ENCODE data around the gene PRDX5.

PRDX5 gene

DNA sequence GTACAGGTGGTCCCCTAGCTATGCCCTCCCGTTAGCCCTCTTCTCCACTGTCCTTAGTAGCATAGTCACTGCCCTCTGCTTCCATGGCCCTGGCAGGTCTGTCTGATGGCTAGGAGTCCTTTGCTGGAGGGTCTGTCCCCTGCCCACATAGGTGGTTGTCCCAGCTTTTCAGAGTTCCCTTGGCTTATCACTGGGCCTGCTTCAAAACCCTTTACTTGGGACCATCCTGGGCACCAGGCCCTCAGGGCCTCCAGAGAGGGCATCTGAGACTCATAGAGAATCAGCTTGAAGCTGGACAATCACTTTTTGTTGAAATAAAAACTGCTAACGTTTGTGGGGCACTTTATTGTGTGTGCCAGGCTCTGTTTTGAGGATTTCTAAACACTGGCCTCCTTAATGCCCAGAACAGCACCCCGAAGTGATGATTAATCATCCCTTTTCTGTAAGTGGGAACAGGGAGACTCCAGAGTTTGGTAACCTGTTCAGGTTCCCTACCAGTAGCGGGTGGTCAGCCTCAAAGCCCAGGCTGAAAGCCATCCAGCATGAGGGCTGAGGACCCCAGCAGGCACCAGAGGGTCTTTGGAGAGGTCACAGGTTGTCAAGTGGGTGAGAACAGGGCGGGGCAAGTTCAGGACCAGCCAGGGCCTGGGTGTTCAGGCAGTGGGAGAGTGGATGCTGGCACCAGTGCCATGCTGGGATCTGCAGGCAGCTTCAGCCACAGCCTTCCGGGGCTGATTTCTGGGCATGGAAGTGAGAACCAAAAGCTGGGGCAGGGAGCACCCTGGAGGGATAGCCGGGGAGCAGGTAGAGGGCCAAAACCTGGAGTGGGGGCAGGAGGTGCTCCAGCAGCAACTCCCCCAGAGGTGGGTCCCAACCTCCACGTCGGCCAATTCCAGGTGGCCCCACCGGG lies 27.3 kb upstream of the PRDX5 start:
- no peak for DNase-seq

DNA sequence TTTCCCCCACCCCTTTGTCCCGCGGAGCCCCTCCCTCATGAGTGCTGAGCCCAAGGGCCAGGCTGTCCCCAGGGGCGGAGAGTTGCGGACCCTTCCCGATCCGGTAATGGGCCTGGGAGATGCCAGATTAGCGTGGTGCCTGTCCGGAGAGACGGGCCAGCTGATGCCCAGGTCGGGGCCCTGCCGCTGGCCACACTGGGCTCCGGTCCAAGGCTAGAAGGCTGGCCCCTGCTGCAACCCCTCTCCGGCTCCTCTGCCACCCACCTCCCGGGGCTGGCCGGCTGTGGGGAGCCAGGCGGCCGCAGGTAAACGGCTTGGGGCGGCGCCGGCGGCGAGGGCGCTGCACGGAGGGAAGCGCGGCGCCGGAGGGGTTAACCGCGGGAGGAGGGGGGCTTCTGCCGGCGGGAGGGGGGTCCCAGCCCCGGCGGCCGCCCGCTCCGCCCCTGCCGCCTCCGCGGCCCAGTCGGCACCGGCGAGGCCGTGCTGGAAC lies 26.6 kb upstream of the PRDX5 start, which contains the start of gene KCNK4:
KCNK4 (plus strand) TSS at position 41 of the 490 bp plus-strand sequence. CDS start 1,717 bp downstream, outside the sequence.
- DNase-seq, result no peak

DNA sequence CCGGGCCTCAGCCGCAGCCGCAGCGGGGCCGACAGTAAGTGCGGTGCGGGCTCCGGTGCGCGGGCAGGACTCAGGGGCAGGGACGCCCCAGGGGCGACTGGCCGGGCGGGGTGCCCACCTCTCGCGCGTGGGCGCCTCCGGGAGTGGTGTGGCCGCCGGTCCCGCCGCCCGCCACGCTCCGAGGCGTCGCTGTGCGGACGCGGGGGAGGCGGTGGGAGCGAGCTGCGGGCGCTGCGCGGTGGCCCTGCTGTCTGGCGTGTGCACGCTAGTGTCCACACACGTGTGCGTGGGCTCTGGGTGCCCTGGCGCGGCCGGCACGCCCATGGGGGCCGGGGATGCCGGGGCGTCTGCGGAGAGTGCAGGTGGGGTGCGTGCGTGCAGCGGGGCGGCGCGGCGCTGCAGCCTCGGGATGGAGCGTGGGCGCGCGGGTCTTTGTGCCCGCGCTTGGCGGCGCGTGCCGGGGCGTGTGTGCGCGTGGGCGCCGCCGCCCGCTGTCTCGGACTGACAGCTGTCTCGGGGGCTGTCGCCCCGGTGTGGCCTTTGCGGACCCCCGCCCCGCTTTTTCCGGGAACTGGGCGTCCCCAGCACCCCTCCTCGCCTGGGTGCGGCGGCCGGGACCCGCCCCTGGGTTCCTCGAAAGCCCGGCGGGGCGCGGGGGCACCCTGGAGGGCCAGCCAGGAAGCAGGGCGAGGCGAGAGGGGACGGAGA lies 26.0 kb upstream of the PRDX5 start:
- DNase-seq, result no peak

DNA sequence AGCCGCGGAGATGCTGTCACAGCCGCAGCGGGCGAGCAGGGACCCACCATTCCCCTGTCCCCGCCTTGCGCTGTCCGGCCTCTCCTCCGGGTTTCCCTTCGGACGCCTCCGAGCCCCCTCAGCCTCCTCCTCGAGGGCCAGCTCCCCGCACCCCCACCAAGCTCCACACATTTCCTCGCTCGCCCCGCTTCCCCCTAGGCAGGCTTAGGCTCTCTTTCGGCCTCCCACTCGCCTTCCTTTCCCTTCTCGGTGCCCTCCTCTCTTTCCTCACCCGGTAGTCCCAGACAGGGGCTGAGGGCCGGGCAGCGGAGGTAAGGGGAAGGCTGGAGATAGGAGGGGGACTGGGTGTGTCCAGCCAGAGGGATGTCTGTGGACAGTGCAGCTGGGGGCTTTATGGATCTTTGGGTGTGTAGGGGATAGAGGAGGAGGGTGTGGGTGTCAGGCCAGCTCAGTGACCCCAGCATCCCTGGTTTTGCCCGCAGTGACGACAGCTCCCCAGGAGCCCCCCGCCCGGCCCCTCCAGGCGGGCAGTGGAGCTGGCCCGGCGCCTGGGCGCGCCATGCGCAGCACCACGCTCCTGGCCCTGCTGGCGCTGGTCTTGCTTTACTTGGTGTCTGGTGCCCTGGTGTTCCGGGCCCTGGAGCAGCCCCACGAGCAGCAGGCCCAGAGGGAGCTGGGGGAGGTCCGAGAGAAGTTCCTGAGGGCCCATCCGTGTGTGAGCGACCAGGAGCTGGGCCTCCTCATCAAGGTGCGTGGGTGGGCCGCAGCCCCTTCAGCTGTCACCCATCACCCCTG lies 25.3 kb upstream of the PRDX5 start:
- no peak for DNase-seq

DNA sequence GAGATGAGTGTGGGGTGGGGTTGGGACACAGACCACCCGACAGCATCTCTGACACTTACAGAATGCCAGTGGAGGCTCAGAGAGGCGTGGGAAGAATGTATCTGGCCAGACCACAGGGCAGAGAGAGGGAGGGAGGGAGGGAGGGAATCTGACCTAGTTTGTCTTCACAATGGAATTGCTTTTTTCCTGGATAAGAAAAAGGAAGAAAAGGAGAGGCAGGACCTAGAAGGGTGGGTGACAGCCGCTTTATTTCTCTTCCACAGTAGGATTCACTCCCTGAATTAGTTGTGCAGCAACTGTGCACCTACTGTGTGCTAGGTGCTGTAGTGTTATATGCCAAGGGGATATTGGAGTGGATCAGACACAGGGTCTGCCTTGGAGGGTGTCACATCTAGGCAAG lies 23.1 kb upstream of the PRDX5 start:
- no peak for DNase-seq

DNA sequence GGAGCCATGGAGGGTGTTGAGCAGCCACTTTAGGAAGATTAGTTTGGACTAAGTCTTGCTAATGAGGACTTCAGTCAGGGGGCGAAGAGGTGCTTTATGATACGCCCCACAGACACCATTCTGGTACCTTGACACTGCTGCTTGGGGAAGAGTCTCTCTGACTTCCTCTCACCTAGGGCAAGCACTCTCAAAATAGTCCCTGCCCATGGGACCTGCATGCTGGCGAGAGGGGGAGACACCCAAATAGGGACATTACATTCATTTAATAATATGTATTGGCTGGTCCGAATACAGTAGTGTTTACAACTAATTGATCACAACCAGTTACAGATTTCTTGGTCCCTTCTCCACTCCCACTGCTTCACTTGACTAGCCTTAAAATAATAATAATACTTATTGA lies 22.2 kb upstream of the PRDX5 start:
- DNase-seq, result no peak

DNA sequence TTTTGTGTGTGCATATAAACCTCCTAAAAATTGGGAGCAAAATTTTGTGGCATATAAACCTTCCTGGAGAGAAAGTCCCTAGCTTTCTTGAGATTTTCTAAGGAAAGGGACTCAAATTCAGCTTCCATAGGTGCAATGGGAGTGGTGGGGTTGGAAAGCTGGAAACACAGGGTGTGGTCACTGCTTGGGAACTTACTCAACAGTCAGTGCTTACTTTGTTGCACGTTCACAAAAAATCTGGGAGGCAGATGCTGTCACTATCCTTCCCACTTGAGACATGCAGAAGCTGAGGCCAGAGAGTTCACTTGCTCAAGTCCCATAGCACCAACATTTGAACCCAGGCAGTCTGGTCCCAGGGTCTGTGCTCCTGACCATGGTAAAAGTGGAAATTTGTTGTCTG lies 21.7 kb upstream of the PRDX5 start:
- DNase-seq, result no peak

DNA sequence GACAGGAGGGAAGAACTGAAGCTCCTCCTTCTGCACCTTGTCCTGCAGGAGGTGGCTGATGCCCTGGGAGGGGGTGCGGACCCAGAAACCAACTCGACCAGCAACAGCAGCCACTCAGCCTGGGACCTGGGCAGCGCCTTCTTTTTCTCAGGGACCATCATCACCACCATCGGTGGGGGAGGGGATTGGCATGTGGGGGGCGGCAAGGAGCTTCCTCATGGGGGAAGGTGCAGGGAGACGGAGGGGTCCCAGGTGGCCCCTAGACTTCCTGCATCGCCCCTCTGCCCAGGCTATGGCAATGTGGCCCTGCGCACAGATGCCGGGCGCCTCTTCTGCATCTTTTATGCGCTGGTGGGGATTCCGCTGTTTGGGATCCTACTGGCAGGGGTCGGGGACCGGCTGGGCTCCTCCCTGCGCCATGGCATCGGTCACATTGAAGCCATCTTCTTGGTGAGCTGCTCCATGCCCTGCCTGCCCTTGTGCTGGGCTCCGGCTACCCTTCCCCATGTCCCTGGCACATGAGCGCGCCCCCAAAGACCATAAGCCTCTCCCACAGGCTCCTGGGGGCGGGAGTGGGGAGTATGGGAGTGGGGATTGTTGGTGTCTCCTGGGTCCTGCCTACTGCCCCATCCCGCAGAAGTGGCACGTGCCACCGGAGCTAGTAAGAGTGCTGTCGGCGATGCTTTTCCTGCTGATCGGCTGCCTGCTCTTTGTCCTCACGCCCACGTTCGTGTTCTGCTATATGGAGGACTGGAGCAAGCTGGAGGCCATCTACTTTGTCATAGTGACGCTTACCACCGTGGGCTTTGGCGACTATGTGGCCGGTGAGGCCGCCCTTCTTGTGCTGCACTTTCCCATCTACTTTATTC lies 20.9 kb upstream of the PRDX5 start:
- DNase-seq, result no peak

DNA sequence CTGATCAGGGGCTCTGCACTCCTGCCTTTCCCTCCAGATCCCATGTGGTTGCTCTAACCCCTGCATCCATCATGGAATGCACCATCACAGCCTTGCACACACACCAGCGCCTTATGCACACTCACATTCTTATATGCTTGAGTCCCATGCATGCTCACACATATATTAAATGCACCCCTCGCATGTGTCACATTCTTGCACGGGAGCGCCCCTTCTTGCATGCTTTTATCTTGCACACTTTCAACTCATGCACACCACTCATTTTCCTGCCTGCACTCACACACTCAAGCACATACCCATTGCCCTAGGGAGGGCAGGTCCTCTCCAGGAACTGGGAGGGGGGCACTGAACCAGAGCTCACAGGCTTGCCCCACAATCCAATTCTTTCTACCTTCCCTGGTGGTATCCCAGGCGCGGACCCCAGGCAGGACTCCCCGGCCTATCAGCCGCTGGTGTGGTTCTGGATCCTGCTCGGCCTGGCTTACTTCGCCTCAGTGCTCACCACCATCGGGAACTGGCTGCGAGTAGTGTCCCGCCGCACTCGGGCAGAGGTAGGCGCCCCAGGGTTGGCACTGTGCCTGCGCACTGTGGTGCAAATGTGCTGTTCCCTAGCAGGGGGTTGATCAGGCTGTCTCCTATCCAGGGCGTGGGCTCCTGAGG lies 20.1 kb upstream of the PRDX5 start:
- DNase-seq, result no peak

DNA sequence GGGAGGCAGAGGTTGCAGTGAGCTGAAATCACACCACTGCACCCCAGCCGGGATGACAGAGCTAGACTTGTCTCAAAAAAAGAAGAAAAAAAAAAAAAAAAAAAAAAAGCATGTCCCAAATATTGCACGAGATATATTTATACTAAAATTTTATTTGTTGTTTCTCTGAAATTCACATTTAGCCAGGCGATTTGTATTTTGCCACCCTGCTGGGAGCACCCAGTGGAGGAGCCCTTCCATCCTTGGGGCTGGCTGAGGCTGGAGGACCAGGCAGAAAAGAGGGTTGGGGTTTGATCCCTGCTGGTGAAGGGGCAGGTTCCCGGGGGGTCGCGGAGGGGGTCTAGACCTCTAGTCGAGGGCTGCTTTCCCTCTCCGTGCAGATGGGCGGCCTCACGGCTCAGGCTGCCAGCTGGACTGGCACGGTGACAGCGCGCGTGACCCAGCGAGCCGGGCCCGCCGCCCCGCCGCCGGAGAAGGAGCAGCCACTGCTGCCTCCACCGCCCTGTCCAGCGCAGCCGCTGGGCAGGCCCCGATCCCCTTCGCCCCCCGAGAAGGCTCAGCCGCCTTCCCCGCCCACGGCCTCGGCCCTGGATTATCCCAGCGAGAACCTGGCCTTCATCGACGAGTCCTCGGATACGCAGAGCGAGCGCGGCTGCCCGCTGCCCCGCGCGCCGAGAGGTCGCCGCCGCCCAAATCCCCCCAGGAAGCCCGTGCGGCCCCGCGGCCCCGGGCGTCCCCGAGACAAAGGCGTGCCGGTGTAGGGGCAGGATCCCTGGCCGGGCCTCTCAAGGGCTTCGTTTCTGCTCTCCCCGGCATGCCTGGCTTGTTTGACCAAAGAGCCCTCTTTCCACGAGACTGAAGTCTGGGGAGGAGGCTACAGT lies 18.7 kb upstream of the PRDX5 start:
- DNase-seq, result no peak

DNA sequence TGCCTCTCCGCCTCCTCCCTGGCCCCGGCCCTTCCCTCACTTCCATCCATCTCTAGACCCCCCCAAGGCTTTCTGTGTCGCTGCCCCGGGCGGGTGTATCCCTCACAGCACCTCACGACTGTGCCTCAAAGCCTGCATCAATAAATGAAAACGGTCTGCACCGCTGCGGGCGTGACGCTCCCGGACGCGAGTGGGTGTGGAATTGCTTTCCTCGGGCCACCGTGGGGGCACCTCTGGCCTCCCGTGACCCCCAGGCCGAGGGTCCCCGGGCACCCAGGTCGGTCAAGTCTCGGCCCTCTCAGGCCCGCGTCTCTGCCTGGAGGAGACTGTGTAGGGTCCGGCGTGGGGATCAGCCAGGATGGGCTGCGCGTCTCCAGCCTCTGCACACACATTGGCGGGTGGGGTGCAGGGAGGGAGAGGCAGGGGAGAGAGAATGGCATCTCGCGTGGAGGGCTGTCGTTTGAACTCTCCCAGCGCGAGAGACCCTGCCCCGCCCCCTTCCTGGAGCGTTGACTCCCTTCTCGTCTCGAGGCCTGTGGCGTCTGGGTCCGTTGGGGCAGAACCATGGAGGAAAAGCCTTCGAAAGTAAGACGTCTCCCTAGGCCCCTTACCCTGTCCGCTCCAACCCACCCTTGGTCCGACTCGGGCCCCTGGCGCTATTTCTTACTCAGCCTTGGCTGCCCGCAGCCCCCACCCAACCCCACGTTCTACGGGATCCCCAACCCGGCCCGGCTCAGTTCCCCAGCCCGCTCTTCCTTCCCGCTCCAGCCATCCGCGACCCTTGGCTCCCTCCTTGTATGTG lies 17.9 kb upstream of the PRDX5 start, which contains the start of gene CATSPERZ:
CATSPERZ (plus strand) TSS at position 512 of the 802 bp plus-strand sequence; CDS start at position 565, 53 bp downstream.
- no peak for DNase-seq

DNA sequence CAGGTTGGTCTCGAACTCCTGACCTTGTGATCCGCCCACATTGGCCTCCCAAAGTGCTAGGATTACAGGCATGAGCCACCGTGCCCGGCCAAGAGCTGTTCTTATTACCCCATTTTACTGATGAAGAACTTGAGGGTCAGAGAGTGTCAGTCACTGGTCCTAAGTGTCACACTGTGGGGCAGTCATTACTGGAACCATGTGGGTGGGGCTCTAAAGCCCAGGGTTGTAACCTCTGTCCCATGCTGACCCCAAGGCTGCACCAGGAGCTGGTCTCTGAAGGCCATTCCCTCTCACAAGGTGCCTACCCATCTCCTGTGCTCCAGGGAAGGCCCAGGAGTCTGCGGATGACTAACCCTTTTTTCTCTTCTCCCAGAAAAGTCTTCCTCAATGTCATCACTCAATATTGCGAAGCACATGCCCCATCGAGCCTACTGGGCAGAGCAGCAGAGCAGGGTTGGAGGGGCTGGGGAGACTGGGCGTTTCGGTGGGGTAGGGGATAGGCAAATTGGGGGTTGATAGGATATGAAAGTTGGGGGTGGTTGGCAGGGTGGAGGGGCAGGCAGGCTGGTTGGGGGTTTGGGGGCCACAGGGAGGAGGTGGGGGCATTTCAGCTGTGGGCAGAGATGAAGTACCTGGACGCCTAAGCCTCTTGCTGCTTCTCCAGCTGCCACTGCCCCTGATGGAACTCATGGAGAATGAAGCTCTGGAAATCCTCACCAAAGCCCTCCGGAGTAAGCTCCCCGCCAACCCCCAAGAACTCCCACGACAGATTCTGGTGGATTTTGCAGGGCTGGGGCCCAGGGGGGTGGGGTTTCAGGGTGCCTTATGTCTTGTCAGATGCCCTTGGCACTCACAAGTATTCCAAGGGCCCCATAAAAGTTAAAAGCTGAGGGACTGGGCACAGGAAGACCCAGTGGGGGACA lies 14.6 kb upstream of the PRDX5 start:
- no peak for DNase-seq

DNA sequence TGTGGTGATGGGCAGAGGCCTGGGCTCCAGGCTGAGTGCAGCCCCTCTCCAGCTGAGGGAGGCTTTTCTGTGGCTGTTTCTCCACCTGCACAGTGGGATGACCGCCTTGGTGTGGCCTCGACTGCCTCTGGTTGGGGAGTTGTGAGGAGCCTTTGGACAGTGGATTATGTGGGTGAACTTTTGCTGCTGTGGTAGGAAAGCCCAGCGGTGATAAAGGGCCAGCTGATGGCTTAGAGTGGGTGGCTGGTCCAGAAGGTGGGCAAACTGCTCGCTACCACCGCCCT lies 13.9 kb upstream of the PRDX5 start:
- no peak for DNase-seq

DNA sequence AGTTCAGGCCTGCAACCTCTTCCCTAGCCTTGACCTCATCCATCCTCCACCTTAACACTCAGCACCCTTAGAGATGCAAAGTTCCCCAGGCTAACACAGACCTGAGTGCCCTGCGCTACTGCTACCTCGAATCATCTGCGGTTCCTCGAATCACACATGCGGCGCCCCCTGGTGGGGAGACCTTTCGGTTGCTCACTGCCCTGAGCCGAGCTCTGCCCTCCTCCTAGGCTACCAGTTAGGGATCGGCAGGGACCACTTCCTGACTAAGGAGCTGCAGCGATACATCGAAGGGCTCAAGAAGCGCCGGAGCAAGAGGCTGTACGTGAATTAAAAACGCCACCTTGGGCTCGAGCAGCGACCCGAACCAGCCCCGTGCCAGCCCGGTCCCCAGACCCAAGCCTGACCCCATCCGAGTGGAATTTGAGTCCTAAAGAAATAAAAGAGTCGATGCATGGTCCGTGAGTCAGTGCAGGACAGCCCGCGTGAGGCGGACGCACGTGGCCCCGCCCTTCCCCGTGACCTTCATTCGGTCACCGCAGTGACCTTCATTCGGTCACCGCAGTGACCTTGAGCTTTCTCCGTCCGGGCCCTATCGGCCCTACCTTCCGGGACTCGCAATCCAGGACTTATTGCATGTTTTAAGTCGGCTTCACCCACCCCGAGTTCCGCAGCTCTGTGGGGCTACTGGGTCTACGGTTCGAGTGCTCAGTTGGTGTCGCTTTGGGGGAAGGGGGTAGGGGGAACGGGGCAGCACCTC lies 13.4 kb upstream of the PRDX5 start:
- peak; percentile 95 for DNase-seq

DNA sequence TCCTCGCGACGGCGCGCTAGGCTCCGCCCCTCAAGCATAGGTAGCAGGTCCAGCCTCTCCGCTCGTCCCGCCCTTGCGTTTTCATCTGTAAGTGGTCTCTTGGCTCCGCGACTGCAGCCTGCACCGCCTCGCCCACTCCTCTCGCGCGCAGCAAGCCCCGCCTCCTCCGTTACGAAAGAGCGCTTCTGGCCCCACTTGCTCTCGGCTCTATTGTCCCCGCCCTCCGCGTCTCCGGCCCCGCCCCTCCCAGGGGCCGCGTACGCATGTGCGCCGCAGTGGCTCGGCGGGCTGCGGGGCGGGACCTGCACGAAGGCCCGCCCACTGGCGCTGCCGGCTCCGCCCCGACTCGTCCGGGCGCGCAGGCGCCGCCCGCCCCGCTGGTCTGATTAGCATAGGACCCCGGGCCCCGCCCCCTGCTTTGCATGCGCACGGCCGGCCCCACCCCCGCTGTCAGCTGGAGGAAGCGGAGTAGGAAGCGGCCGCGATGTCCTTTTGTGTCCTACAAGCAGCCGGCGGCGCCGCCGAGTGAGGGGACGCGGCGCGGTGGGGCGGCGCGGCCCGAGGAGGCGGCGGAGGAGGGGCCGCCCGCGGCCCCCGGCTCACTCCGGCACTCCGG lies 12.7 kb upstream of the PRDX5 start, which contains the start of gene ESRRA:
ESRRA (plus strand) TSS at position 450 of the 616 bp plus-strand sequence. CDS start 1,656 bp downstream, outside the sequence.
- peak; percentile 99 for DNase-seq

DNA sequence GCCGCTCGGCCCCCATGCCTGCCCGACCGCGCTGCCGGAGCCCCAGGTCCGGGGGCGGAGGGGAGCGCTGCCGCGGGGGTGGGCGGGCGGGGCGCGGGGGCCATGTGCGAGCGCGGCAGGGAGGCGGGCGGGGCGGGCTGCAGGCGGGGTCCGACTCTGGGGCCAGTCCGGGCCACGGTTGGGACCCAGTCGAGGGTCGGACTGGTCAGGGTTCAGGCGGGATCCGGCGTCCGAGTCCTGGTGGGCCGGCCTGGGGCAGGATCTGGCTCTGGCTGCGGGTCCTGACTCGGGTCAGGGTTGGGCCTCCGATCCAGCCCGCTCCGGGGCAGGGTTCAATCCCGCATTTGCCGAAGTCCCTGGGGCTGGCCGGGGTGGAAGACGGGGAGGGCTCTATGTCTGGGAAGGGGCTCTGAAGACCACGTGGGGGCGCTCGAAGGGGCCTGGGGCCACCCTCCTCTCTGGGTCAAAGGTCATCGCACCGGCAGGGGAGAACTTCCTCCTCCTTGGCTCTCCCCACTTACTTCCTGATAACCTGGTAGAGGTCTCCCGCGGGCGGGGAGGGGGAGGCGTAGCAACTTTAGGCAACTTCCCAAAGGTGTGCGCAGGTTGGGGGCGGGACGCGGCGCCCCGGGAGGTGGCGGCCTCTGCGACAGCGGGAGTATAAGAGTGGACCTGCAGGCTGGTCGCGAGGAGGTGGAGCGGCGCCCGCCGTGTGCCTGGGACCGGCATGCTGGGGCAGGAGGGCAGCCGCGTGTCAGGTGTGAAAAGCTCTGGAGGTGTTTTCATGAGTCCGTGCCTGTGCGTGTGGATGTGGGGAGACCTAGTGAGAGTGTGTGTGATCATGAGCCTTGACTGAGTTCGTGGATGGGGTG lies 12.0 kb upstream of the PRDX5 start:
- DNase-seq, result peak; percentile 73

Data from NCI-H82 (cell line).